Mononuclear cell (primary cell): ENCODE data around the gene TMEM256. TPM values are rescaled to one million over a fixed set of nuclear protein-coding genes. Genes with fewer than 3 reads are reported as not detected.

Experiments
- H3K27me3 ChIP-seq: 2 replicates; pipeline ENCODE4 v1.6.0; 2011; ENCODE audit warnings: low read length, control low read depth; ENCODE audit not compliant: insufficient read depth
- H3K4me1 ChIP-seq: 2 replicates; pipeline ENCODE4 v1.5.1; 2011; ENCODE audit warnings: mild to moderate bottlenecking, low read length, control low read depth; ENCODE audit not compliant: insufficient read depth
- H3K4me3 ChIP-seq: 2 replicates; pipeline ENCODE4 v1.5.1; 2011; ENCODE audit warnings: mild to moderate bottlenecking, low read length, moderate library complexity
- H3K9me3 ChIP-seq: 2 replicates; pipeline ENCODE4 v1.5.1; 2011; ENCODE audit warnings: low read depth, mild to moderate bottlenecking, control low read depth, low read length
- total RNA-seq: library from RNA; depleted of rRNA; stranded (reverse); fragments of >200 nt; gene quantifications from one replicate; pipeline ENCODE4 v1.2.3, GENCODE V29; 2012

TMEM256 gene
- total RNA-seq, 1 donor: 41.1 TPM

DNA sequence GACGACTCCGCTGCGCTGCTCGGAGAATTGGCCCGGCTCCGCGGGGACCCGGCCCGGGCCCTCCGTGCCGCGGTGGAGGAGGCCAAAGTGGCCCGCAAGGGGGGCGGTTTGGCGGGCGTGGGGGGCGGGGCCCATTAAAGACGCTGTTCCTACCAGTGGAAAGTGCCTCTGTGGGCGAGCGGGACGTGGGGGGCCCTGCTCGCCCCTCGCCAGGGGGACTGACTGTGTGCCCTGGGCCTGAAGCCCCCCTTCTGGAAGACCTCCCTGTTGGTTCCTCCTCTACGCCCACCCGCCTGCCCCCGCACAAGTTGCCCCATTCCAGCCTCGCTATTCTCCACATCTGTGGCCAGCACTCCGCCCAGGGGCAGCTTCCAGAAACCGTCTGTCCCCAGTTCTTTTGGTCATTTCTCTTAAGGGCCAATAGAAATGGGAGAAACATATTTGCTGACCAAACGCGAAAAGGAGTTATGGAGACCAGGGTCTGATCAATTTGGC, 33.5 kb upstream of the TMEM256 start:
- H3K4me3 ChIP-seq: no peak overlapping the region
- peaks cover 55% of the 10 kb centered on the region for H3K4me1 ChIP-seq
- no peaks in the 10 kb centered on the region for H3K9me3 ChIP-seq
- H3K27me3 ChIP-seq: peaks cover 36% of the 10 kb centered on the region

DNA sequence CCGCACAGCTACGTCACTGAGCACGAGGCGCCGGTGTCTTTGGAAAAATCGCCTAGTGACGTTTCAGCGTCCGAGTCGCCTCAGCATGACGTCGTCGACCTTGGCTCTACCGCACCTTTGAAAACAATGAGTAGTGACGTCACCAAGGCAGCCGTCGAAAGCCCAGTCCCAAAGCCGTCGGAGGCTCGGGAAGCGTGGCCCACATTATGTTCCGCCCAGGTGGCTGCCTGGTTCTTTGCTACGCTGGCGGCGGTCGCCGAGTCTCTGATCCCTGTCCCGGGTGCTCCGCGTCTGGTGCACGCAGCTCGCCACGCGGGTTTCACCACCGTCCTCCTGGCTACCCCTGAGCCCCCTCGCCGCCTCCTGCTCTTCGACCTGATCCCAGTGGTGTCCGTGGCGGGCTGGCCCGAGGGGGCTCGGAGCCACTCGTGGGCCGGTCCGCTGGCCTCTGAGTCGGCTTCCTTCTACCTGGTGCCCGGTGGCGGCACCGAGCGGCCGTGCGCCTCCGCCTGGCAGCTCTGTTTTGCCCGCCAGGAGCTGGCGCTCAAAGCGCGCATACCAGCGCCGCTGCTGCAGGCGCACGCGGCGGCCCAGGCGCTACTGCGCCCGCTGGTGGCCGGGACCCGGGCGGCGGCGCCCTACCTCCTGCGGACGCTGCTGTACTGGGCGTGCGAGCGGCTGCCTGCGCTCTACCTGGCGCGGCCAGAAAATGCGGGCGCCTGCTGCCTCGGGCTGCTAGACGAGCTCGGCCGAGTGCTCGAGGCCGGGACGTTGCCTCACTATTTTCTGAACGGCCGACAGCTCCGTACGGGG, 32.9 kb upstream of the TMEM256 start:
- H3K27me3 ChIP-seq: peaks cover 32% of the 10 kb centered on the region
- H3K9me3 ChIP-seq: no peaks in the 10 kb centered on the region
- peak overlapping the region; percentile 44 for H3K4me3 ChIP-seq
- peaks cover 55% of the 10 kb centered on the region for H3K4me1 ChIP-seq

DNA sequence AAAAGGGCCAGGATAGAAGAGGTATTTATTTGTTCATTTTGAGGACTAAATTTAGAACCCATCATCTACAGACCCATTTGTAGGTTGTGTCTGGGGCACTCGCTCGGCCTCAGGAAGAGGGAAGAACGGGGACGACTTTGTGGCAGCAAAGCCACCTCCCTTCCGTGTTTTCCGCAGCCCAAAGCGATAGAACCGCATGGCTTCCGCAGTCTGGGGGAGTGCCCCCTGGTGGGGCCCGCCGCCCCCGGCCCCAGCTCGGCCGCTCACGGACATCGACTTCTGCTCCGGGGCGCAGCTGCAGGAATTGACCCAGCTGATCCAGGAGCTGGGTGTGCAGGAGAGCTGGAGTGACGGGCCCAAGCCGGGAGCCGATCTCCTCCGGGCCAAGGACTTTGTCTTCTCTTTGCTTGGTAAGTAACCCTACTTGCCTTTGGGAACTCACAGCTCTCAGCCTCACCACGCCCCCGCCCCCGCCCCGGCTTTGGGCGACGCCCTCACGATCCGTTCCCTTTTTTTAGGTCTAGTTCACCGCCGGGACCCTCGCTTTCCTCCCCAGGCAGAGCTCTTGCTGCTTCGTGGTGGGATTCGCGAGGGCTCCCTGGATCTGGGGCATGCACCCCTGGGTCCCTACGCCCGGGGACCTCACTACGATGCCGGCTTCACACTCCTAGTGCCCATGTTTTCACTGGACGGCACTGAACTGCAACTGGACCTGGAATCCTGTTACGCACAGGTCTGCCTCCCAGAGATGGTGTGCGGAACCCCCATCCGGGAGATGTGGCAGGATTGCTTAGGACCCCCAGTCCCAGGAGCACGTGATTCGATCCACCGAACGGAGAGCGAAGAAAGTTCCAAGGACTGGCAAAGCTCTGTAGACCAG, 32.0 kb upstream of the TMEM256 start:
- H3K4me1 ChIP-seq: peaks cover 53% of the 10 kb centered on the region

DNA sequence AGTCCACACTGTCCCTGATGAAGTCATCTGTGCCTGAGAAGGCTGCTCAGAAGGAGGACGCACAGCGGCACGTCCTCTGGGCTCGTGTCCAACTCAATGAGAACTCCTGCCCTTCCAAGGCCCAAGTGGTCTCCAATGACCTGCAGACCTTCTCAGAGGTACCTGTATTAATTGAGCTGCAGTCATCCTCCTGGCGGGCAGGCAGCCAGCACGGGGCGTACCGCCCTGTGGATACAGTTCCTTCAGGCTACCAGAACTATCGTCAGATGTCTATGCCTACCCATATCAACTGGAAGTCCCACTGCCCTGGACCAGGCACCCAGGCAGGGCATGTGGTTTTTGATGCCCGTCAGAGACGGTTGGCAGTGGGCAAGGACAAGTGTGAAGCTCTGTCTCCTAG, 28.4 kb upstream of the TMEM256 start:
- H3K4me3 ChIP-seq: no peak overlapping the region
- peaks cover 18% of the 10 kb centered on the region for H3K4me1 ChIP-seq
- H3K9me3 ChIP-seq: no peaks in the 10 kb centered on the region
- no peaks in the 10 kb centered on the region for H3K27me3 ChIP-seq

More for the DNA sequence above, 32.0 kb upstream of the TMEM256 start:
- Histone ChIP-seq H3K9me3 (no peaks in the 10 kb centered on the region), H3K4me3 (peak overlapping the region; percentile 44), H3K27me3 (peaks cover 24% of the 10 kb centered on the region)

DNA sequence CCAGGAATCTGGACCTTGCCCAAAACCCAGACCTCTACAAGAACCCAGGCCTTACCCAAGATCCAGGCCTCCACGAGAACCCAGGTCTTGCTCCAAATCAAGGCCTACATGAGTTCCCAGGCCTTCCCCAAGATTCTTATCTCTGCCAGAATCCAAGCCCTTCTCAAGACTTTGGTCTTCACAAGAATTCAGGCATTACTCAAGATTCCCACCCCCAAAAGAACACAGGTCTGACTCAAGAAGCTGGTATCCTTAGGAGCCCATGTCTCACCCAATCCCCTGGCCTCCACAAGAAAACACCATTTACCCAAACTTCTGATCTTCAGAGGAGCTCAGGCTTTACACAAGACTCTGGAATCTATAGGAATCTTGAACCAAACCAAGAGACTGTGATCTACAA, 27.3 kb upstream of the TMEM256 start:
- Histone ChIP-seq H3K4me1 (peaks cover 7% of the 10 kb centered on the region), H3K9me3 (no peaks in the 10 kb centered on the region)

DNA sequence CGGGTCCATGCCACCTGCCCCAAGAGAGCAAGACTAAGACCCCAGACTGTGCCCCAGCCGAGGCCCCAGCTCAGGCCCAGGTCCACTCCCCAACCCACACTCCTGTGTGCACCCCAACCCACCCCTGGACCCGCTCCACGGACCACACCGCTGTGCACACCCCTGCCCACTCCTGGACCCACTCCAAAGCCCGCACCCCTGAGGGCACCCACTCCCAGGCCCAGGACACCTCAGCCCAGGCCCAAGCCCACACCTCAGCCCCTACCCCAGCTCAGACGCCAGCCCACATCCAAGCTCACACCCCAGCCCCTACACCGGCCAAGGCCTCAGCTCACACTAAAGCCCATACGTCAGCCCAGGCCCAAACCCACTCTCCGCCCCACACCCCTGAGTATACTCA, 25.8 kb upstream of the TMEM256 start:
- Histone ChIP-seq H3K4me3 (no peak overlapping the region), H3K9me3 (no peaks in the 10 kb centered on the region), H3K27me3 (no peaks in the 10 kb centered on the region), H3K4me1 (peaks cover 1% of the 10 kb centered on the region)

More for the DNA sequence above, 27.3 kb upstream of the TMEM256 start:
- Histone ChIP-seq H3K27me3 (no peaks in the 10 kb centered on the region), H3K4me3 (no peak overlapping the region)

DNA sequence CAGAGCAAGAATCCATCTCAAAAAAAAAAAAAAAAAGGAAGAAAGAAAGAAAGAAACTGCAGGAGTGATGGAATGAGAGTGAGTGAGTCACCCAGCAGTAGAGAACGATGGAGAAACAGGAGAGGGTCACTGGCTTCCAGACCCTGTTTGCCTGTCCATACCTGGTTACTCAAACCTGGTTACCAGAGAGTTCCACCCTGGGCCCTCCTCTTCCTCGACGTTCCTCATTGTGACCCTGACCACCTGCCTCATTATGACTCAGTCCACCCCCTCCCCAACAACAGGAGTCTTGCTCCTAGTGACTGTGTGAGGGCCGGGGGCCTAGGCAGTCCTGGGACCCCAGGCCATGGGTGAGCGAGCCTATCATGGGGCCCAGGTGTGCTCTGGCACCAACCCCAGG, 24.7 kb upstream of the TMEM256 start, which contains the start of gene SPEM3:
SPEM3 (plus strand) TSS at position 301 of the 400 bp plus-strand sequence; CDS start at position 347, 46 bp downstream.
- H3K4me1 ChIP-seq: no peaks in the 10 kb centered on the region
- no peaks in the 10 kb centered on the region for H3K9me3 ChIP-seq
- H3K27me3 ChIP-seq: no peaks in the 10 kb centered on the region
- no peak within 1 kb of the TSS for H3K4me3 ChIP-seq

DNA sequence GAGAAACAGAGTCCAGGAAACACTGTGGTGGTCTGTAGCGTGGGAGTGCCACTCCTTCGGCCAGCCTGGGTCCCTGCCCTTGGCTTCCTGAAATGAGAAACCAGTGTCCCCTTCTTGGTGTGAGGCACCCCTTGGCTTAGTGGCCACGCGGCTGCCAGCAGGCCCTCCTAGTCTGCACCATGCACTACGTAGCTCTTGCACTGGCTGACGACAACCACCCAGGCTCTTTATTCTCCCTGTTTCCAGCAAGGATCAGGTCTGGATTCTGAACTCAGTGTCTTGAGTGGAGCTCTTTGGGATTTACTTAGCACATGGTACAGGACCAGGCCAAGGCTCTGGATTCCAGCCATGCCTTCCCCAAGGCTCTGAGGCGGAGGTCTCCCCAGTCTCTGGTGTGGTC, 23.7 kb upstream of the TMEM256 start:
- no peaks in the 10 kb centered on the region for H3K9me3 ChIP-seq
- H3K4me1 ChIP-seq: no peaks in the 10 kb centered on the region
- no peak overlapping the region for H3K4me3 ChIP-seq
- H3K27me3 ChIP-seq: no peaks in the 10 kb centered on the region

DNA sequence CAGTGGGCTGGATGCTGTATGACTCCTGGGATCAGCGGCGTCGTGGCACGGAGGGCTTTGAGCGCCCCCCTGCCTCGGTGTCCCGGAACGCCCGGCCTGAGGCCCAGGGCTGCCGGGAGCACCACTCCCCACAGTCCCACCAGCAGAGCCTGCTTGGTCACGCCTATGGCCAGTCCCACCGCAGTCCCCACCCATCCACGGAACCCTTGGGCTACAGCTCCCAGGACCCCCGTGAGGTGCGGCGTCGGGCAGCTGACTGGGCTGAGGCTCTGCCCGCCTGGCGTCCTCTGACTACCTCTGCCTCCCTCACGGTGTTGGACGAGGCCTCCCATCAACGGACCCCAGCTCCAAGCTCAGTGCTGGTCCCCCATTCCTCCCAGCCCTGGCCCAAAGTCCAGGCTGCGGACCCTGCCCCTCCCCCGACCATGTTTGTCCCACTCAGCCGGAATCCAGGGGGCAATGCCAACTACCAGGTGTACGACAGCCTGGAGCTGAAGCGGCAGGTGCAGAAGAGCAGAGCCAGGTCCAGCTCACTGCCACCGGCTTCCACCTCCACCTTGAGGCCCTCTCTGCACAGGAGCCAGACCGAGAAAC, 23.1 kb upstream of the TMEM256 start:
- Histone ChIP-seq H3K27me3 (no peaks in the 10 kb centered on the region), H3K4me1 (no peaks in the 10 kb centered on the region), H3K9me3 (no peaks in the 10 kb centered on the region), H3K4me3 (no peak overlapping the region)

DNA sequence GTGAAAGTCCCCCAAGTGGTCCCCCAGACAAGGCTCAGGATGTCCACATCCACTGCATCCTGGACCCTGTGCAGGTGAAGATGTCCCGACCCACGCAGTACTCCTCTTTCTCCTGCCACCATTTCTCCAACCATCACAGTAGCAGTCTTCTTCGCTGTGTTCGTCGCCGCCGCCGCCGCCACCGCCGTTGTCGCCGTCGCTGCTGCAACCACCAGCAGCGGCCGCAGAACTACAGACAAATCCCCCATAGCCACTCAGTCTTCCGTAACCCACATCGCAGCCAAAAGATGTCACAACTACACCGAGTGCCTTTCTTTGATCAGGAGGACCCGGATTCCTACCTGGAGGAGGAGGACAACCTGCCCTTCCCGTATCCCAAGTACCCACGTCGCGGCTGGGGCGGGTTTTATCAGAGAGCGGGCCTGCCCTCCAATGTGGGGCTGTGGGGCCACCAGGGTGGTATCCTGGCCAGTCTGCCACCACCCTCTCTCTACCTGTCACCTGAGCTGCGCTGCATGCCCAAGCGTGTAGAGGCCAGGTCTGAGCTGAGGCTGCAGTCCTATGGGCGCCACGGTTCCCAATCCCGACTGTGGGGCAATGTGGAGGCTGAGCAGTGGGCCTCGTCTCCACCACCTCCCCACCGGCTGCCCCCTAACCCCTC, 22.4 kb upstream of the TMEM256 start:
- no peaks in the 10 kb centered on the region for H3K9me3 ChIP-seq
- no peaks in the 10 kb centered on the region for H3K27me3 ChIP-seq
- no peak overlapping the region for H3K4me3 ChIP-seq
- no peaks in the 10 kb centered on the region for H3K4me1 ChIP-seq

DNA sequence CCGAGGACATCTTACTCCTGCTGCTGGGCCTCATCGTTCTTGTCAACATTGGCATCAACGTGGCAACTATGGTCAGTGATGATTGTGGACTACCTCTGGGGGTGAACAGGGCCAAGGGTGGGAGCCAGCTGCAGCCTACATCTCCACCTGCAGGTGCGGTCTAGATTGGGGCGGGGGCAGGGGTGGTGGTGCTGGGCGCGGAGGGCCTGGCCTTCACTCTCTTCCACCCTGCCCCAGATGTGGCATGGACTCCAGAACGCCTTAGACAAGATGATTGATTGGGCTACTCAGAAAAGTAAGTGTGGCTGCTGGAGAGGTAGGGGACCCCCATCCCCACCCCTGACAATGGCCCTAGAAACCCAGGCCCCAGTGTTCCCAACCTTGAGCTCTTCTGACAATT, 21.9 kb upstream of the TMEM256 start:
- Histone ChIP-seq H3K4me3 (no peak overlapping the region), H3K4me1 (no peaks in the 10 kb centered on the region), H3K27me3 (no peaks in the 10 kb centered on the region), H3K9me3 (no peaks in the 10 kb centered on the region)

DNA sequence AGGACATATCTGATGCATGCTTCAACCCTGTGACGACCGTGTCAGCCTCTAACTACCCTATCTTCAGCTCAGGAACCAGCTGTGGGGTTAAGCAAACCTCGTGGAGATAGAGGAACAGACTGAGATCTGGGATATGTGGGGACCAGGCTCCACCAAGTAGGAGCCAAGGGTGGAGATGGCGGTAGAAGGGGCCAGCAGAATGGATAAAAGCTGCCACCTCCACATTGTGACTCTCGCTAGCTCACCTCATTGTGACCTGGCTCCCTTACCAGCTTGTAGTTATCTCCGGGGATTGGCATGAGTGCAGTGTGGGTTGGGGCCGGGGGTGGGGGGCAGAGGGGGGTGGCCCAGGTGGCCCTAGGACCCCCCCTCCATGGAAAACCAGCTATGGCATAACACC, 21.4 kb upstream of the TMEM256 start, which contains the start of gene SPEM2:
SPEM2 (plus strand) TSS at position 301 of the 400 bp plus-strand sequence; CDS start at position 374, 73 bp downstream.
- Histone ChIP-seq H3K4me1 (no peaks in the 10 kb centered on the region), H3K27me3 (no peaks in the 10 kb centered on the region), H3K4me3 (no peak within 1 kb of the TSS), H3K9me3 (no peaks in the 10 kb centered on the region)

DNA sequence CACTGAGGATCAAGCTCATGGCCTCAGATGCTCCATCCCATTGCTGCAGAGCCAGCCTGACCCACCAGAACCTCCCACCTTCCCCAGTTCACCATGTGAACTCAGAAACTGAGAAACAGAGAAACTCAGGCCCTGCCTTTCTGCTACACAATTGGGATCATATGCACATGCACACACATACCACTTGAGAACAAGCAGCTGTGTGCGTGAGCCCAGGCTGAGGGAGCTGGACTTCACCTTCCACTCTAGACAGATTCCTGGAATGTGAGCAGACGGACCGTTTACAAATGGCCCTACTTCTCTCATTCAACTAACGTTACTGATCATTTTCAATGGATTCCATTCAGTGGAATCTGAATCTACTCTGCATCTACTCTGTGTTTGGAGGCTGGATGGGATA, 19.8 kb upstream of the TMEM256 start:
- H3K4me3 ChIP-seq: no peak overlapping the region
- H3K27me3 ChIP-seq: no peaks in the 10 kb centered on the region
- H3K9me3 ChIP-seq: no peaks in the 10 kb centered on the region
- no peaks in the 10 kb centered on the region for H3K4me1 ChIP-seq

DNA sequence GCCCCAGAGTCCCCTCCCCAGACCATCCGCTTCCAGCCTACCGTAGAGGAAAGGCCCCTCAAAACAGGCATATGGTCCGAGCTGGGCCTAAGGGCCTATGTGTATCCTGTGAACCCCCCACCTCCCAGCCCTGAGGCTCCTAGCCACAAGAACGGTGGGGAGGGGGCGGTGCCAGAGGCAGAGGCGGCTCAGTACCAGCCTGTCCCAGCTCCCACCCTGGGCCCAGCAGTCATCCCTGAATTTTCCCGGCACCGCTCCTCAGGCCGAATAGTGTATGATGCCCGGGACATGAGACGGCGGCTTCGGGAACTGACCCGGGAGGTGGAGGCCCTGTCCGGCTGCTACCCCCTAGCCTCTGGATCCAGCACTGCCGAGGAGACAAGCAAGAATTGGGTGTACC, 17.3 kb upstream of the TMEM256 start:
- Histone ChIP-seq H3K27me3 (no peaks in the 10 kb centered on the region), H3K4me3 (no peak overlapping the region), H3K9me3 (no peaks in the 10 kb centered on the region), H3K4me1 (no peaks in the 10 kb centered on the region)
